GM12864 (cell line): ENCODE results near the gene NF1.

Source experiments
- DNase-seq: peaks from one replicate; pipeline ENCODE4 v3.0.0-alpha.2; 2011; ENCODE audit warnings: low read depth
- H3K4me3 ChIP-seq: 2 replicates; pipeline ENCODE4 v1.5.1; 2011; ENCODE audit warnings: mild to moderate bottlenecking, low read depth, low read length, control low read depth
- TF ChIP-seq, protein P1 (sequence below): IDR thresholded peaks from 2 replicates; pipeline ENCODE4 v1.5.1; 2011; ENCODE audit warnings: low read depth, mild to moderate bottlenecking, moderate library complexity, low read length, control low read depth, inconsistent platforms; ENCODE audit errors: missing control alignments

Gene NF1

DNA sequence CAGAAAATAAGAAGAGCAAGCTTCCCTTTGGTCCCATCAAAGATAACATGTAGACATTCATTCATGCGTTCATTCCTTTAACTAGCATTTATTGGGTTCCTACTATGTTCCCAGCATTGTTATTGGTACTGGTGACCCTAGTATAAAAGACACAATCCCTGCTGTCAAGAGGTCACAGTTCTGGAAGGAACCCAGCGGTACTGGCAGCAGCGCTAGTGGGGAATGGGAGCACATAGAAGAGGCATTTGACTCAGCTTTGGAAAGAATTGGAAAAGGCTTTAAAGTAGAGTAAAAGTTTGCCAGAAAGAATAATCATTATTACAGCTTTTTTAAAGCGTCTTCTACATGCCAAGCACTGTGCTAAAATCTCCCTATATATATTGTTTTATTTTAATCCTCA, 41.7 kb upstream of the NF1 start:
- no peak overlapping the region for H3K4me3 ChIP-seq
- TF ChIP-seq, protein P1, sequence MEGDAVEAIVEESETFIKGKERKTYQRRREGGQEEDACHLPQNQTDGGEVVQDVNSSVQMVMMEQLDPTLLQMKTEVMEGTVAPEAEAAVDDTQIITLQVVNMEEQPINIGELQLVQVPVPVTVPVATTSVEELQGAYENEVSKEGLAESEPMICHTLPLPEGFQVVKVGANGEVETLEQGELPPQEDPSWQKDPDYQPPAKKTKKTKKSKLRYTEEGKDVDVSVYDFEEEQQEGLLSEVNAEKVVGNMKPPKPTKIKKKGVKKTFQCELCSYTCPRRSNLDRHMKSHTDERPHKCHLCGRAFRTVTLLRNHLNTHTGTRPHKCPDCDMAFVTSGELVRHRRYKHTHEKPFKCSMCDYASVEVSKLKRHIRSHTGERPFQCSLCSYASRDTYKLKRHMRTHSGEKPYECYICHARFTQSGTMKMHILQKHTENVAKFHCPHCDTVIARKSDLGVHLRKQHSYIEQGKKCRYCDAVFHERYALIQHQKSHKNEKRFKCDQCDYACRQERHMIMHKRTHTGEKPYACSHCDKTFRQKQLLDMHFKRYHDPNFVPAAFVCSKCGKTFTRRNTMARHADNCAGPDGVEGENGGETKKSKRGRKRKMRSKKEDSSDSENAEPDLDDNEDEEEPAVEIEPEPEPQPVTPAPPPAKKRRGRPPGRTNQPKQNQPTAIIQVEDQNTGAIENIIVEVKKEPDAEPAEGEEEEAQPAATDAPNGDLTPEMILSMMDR = no peak
- DNase-seq = no peak

DNA sequence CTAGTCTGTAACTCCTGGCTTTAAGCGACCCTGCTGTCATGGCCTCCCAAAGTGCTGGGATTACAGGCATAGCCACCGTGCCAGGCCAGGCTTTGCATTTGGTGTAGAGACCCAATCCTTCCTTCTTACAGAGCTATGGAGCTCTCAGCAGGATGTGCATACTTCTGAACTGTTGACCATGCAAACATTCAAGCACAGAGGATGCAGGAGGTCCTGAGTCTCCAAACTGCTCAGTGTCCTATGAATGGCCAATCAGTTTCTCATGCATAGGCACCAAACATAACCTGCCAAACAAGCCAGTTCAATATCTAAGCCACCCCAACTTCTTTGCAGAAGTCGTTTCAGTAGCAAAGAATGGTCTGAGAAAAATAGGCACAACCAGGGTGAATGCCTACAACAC, 40.0 kb upstream of the NF1 start:
- DNase-seq = no peak
- no peak overlapping the region for H3K4me3 ChIP-seq
- TF ChIP-seq, protein P1 = no peak

DNA sequence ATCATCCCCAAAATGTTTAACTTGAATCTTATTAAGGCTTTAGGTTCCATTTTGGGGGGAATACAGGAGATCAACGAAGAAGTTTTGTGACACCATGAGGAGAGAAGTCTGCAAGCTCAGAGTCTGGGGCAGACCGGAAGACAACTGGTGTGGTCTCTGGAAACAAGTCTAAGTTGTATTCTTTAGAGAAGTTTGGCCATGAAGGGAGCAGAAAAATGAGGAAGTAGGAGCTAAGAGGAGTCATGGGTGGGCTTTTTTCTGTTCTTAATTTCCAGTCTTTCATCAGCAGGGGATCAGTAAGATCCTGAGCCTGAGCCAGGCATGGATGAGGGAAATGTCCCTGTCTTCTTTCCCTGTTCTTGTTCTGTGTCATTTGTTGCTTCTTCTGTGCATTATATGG, 35.8 kb upstream of the NF1 start:
- no peak for DNase-seq
- TF ChIP-seq, protein P1 = no peak
- H3K4me3 ChIP-seq = no peak overlapping the region

DNA sequence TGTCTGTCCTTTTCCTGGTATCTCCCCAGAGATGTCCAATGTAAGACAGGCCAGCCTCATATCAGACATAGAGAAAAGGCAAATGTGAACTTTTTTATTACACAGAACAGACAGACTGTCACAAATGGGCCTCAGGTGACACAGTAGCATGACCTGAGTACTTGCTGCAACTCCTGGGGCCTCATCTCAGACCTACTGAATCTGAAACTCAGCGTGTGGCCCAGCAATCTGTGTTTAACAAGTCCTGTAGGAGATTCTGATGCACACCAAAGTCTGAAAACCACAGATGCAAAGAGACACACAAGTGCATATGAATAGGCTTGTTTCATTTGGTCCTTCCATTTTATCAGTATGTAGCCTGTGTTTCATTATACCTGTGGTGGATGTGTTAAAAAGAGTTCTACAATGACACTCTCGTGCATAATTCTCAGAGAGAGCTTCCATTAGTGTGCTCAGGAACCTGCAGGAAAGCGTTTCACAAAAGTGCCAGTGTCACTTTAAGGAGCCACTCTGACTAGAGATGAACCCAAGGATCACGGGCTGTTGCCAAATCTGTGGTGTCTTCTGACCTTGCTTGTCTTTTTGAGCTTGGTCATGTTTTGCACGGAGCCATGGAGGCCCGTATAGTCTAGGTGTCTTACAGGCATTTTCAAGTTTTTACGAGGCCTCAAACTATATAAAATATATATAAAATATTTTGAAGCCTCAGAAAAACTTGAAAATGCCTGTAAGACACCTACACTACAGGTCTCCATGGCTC, 33.8 kb upstream of the NF1 start:
- TF ChIP-seq, protein P1 = no peak
- DNase-seq = peak; percentile 36
- H3K4me3 ChIP-seq = no peak overlapping the region

DNA sequence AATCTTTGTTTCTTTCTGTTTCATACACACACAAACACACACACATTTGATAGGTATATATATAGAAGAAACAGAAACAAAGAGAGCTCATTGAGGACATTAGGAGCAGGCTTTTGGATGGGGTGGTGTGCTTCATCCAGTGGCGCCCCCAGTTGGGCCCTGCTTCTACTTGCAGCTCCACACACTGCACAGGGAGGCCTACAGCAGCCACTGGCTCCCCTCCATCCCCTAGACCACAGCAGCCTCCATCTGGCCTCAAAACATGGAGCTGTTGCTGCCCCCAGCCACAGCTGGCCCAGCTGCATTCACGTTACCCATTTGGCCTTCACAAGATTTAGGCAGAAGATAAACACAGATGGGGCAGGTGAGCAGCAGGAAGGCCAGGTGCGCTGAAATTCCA, 33.1 kb upstream of the NF1 start:
- DNase-seq = no peak
- TF ChIP-seq, protein P1 = peak; percentile 43
- H3K4me3 ChIP-seq = no peak overlapping the region

DNA sequence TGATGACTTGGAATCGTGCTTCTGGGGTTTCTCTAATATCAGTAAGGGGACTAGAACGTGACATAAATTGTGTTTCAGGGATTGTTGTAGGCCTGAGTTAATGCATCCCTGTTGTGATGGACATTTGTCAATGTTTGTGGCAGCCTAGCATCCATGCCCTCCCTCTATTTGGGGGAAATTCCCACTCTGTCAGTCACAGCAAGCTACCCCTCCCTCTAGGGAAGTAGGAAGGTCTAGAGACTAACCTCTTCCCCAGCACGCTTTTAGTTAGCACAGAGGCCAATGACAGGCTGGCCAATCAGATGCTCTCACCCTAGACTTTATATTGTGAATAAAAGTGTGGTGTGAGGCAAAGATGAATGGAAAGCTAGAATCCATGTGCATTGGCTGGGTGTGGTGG, 32.4 kb upstream of the NF1 start:
- no peak for DNase-seq
- no peak overlapping the region for H3K4me3 ChIP-seq
- TF ChIP-seq, protein P1 = no peak

DNA sequence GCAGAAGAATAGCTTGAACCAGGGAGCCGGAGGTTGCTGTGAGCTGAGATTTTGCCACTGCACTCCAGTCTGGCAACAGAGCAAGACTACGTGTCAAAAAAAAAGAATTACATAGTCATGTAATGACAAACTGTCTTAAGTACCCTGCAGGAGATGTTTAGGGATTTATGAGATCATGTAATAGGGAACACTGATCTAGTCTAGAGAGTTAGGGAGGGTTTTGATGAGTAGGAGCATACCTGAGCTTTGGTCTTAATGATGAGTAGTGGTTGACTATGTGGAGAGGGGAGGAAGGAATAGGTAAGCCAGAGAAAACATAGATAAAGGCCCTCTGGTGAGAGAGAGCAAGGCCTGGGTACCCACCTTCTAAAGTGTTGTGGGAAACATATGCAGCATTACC, 30.1 kb upstream of the NF1 start:
- no peak overlapping the region for H3K4me3 ChIP-seq
- TF ChIP-seq, protein P1 = no peak
- DNase-seq = no peak
